Measurements from ENCODE around the gene TASOR. TPM values are rescaled to one million over a fixed set of nuclear protein-coding genes. Genes with fewer than 3 reads are reported as not detected.

The TASOR gene
- total and polyA plus RNA-seq, 2 of the 8 experiments (the other 6 are each of a cell fraction or from before 2014, with no cell fraction given), result 12.2 to 45.5 TPM

GRCh38 chr3:56689303-56689702 lies 6.2 kb upstream of the TASOR start (continued):
- TF ChIP-seq, protein P1, sequence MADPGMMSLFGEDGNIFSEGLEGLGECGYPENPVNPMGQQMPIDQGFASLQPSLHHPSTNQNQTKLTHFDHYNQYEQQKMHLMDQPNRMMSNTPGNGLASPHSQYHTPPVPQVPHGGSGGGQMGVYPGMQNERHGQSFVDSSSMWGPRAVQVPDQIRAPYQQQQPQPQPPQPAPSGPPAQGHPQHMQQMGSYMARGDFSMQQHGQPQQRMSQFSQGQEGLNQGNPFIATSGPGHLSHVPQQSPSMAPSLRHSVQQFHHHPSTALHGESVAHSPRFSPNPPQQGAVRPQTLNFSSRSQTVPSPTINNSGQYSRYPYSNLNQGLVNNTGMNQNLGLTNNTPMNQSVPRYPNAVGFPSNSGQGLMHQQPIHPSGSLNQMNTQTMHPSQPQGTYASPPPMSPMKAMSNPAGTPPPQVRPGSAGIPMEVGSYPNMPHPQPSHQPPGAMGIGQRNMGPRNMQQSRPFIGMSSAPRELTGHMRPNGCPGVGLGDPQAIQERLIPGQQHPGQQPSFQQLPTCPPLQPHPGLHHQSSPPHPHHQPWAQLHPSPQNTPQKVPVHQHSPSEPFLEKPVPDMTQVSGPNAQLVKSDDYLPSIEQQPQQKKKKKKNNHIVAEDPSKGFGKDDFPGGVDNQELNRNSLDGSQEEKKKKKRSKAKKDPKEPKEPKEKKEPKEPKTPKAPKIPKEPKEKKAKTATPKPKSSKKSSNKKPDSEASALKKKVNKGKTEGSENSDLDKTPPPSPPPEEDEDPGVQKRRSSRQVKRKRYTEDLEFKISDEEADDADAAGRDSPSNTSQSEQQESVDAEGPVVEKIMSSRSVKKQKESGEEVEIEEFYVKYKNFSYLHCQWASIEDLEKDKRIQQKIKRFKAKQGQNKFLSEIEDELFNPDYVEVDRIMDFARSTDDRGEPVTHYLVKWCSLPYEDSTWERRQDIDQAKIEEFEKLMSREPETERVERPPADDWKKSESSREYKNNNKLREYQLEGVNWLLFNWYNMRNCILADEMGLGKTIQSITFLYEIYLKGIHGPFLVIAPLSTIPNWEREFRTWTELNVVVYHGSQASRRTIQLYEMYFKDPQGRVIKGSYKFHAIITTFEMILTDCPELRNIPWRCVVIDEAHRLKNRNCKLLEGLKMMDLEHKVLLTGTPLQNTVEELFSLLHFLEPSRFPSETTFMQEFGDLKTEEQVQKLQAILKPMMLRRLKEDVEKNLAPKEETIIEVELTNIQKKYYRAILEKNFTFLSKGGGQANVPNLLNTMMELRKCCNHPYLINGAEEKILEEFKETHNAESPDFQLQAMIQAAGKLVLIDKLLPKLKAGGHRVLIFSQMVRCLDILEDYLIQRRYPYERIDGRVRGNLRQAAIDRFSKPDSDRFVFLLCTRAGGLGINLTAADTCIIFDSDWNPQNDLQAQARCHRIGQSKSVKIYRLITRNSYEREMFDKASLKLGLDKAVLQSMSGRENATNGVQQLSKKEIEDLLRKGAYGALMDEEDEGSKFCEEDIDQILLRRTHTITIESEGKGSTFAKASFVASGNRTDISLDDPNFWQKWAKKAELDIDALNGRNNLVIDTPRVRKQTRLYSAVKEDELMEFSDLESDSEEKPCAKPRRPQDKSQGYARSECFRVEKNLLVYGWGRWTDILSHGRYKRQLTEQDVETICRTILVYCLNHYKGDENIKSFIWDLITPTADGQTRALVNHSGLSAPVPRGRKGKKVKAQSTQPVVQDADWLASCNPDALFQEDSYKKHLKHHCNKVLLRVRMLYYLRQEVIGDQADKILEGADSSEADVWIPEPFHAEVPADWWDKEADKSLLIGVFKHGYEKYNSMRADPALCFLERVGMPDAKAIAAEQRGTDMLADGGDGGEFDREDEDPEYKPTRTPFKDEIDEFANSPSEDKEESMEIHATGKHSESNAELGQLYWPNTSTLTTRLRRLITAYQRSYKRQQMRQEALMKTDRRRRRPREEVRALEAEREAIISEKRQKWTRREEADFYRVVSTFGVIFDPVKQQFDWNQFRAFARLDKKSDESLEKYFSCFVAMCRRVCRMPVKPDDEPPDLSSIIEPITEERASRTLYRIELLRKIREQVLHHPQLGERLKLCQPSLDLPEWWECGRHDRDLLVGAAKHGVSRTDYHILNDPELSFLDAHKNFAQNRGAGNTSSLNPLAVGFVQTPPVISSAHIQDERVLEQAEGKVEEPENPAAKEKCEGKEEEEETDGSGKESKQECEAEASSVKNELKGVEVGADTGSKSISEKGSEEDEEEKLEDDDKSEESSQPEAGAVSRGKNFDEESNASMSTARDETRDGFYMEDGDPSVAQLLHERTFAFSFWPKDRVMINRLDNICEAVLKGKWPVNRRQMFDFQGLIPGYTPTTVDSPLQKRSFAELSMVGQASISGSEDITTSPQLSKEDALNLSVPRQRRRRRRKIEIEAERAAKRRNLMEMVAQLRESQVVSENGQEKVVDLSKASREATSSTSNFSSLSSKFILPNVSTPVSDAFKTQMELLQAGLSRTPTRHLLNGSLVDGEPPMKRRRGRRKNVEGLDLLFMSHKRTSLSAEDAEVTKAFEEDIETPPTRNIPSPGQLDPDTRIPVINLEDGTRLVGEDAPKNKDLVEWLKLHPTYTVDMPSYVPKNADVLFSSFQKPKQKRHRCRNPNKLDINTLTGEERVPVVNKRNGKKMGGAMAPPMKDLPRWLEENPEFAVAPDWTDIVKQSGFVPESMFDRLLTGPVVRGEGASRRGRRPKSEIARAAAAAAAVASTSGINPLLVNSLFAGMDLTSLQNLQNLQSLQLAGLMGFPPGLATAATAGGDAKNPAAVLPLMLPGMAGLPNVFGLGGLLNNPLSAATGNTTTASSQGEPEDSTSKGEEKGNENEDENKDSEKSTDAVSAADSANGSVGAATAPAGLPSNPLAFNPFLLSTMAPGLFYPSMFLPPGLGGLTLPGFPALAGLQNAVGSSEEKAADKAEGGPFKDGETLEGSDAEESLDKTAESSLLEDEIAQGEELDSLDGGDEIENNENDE (IDR thresholded peaks at IDR 0.05; ENCODE audit: insufficient replicate concordance, low read length), result no peak
- TF ChIP-seq CHD1 (IDR thresholded peaks at IDR 0.05; ENCODE audit: low read depth, low read length) (no peak), ZNF274 (IDR thresholded peaks at IDR 0.05; ENCODE audit: borderline replicate concordance, extremely low read depth, low read length) (no peak), CTBP2 (IDR thresholded peaks at IDR 0.05; ENCODE audit: borderline replicate concordance, insufficient read depth, insufficient read length, low read length) (no peak), RXRA (IDR thresholded peaks at IDR 0.05; ENCODE audit: insufficient read depth, low read depth, low read length) (no peak)

Measured in H1 (cell line).